Measurements from ENCODE around the gene DPYD. TPM values are rescaled to one million over a fixed set of nuclear protein-coding genes. Genes with fewer than 3 reads are reported as not detected.

Gene DPYD
- polyA plus RNA-seq, 4 donors, result 11.9 to 31.8 (median 26.0) TPM

- peak overlapping the region in 2 of 3 donors; percentile 34 to 55 for H3K27ac ChIP-seq (ENCODE audit: low read depth in 1 of 3, low read length in 2 of 3)
- H3K36me3 ChIP-seq (ENCODE audit: control insufficient read depth in 3 of 3, insufficient read depth in 2 of 3, low read depth in 1 of 3, low read length in 3 of 3), result no peaks in the 10 kb centered on the region
- no peaks in the 10 kb centered on the region for H3K27me3 ChIP-seq (ENCODE audit: control insufficient read depth in 3 of 3, insufficient read depth in 3 of 3, low read length in 3 of 3)
- H3K4me3 ChIP-seq (ENCODE audit: low read depth in 1 of 3, low read length in 3 of 3), result no peak overlapping the region
- FAIRE-seq (peak; percentile 82), DNase-seq (peak in 1 of 2 donors; percentile 66)
- no peaks in the 10 kb centered on the region for H3K4me1 ChIP-seq (ENCODE audit: control insufficient read depth in 3 of 3, insufficient read depth in 2 of 3, low read depth in 1 of 3, low read length in 2 of 3)
- WGBS, 3 donors, result 72 to 86% (median 79%) methylated on average over 2 of the region's 2 CpGs
- H3K9me3 ChIP-seq (ENCODE audit: control insufficient read depth in 2 of 2, insufficient read depth in 1 of 2, low read depth in 1 of 2, low read length in 1 of 2), result no peaks in the 10 kb centered on the region
Observed at GRCh38 chr1:97277891-97278654, 642.8 kb downstream of the DPYD start.

DNA sequence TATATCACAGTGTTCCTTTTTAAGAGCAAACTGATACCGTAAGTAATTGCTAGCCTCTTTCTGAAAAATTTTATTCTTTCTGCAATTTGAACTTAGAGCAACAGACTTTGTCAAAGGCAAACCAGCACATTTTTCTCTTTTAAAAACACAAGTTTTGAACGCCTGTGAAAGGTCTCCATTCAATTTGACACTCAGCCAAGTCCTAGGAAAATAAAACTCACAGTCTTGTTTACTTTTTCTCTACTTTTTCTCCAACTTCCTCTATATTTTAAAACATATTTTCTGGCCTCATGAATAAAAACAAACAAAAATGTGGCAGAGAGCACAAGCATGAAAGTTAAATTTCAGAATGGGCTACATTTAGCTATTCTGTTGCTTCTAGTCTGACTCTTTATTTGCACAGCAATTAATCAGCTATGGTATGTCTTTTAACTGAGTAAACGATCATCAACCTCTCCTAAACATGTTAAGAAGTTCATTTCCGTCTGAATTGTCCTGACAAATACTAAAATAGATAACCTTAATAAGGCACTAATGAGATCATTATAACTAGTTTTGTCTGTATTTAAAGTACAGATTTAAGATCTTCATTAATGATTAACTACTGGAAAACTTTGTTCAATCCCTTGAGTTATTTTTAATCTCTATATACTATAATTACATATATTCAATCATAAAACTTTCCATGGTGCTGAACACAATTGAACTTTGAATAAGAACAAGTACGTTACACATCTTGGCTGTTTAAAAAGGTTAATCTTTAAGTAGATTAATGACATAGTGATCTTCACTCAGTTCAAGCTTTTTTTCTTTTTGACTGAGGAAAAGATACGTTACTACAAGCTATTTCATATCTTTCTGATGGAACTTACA, 648.7 kb downstream of the DPYD start:
- Histone ChIP-seq H3K27ac (ENCODE audit: low read depth in 1 of 3, low read length in 2 of 3) (no peak overlapping the region), H3K36me3 (ENCODE audit: control insufficient read depth in 3 of 3, insufficient read depth in 2 of 3, low read depth in 1 of 3, low read length in 3 of 3) (peaks cover 0 to 2% (median 0%) of the 10 kb centered on the region in 3 donors), H3K4me1 (ENCODE audit: control insufficient read depth in 3 of 3, insufficient read depth in 2 of 3, low read depth in 1 of 3, low read length in 2 of 3) (peaks cover 0 to 7% (median 2%) of the 10 kb centered on the region in 3 donors), H3K9me3 (ENCODE audit: control insufficient read depth in 2 of 2, insufficient read depth in 1 of 2, low read depth in 1 of 2, low read length in 1 of 2) (peaks cover 0 to 3% of the 10 kb centered on the region in 2 donors), H3K27me3 (ENCODE audit: control insufficient read depth in 3 of 3, insufficient read depth in 3 of 3, low read length in 3 of 3) (no peaks in the 10 kb centered on the region), H3K4me3 (ENCODE audit: low read depth in 1 of 3, low read length in 3 of 3) (no peak overlapping the region)
- peak; percentile 33 to 84 for DNase-seq
- WGBS, 3 donors, result 21 to 41% (median 33%) methylated on average over 6 of the region's 6 CpGs
- peak; percentile 96 for FAIRE-seq

DNA sequence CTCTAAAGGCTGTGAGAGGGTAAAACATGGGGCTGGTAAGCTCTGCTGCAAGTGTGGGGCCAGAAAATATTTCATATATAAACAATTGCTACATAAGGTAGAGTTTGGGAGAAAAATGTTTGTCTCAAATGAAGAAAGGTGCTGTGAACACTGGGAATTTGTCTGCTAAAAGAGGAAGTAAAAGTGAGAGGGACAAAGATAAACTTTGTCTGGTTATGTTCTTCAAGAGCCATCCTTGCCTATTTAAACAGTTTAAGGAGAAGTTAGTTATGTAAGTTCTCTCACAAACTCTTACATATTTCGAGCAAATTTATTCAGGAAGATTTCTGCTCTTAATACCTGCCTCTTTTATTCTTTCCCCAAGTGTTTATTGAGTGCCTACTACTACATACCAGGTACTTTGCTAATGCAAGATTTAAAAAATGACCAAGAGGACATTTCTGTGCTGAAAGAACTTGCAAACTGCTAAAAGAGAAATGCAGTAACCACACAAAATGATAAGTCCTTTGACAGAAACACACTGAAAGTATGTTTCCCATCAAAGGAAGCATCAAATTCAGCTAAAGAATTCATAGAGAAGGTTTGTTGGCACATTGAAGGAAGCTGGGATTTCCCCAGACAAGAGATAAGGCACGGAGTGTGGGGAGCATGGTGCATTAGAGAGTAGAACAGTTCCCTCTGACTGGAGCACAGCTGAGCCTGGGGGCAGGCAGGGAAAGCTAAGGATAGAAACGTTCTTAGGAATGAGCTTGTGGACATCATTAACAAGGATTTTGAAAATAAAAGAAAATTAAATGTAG, 650.1 kb downstream of the DPYD start:
- H3K27ac ChIP-seq (ENCODE audit: low read depth in 1 of 3, low read length in 2 of 3), result no peak overlapping the region
- peaks cover 0 to 2% (median 0%) of the 10 kb centered on the region in 3 donors for H3K36me3 ChIP-seq (ENCODE audit: control insufficient read depth in 3 of 3, insufficient read depth in 2 of 3, low read depth in 1 of 3, low read length in 3 of 3)
- no peak overlapping the region for H3K4me3 ChIP-seq (ENCODE audit: low read depth in 1 of 3, low read length in 3 of 3)
- 31 to 48% (median 36%) methylated on average over 3 of the region's 3 CpGs for WGBS, 3 donors
- FAIRE-seq (no peak), DNase-seq (peak in 1 of 2 donors; percentile 10)
- no peaks in the 10 kb centered on the region for H3K27me3 ChIP-seq (ENCODE audit: control insufficient read depth in 3 of 3, insufficient read depth in 3 of 3, low read length in 3 of 3)
- H3K9me3 ChIP-seq (ENCODE audit: control insufficient read depth in 2 of 2, insufficient read depth in 1 of 2, low read depth in 1 of 2, low read length in 1 of 2), result peaks cover 0 to 3% of the 10 kb centered on the region in 2 donors
- H3K4me1 ChIP-seq (ENCODE audit: control insufficient read depth in 3 of 3, insufficient read depth in 2 of 3, low read depth in 1 of 3, low read length in 2 of 3), result peaks cover 0 to 7% (median 2%) of the 10 kb centered on the region in 3 donors

DNA sequence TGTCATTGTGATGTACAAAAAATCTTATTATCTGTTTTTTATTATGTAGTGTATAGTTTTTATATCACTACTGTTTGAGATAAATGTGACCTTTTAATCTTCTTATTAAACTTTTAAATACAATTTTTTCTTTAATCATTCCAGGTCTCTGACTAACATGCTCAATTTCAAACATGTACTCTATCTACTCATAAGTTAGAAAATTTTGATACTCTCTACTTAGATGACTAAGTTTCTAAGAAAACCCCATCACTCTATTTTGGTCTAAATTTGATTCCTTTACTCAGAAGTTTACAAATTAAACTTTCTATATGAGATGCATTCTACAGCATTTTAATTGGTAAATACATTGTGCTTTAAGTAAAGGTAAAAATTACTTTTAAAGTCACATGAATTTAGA, 655.2 kb downstream of the DPYD start:
- H3K36me3 ChIP-seq (ENCODE audit: control insufficient read depth in 3 of 3, insufficient read depth in 2 of 3, low read depth in 1 of 3, low read length in 3 of 3), result peaks cover 0 to 2% (median 0%) of the 10 kb centered on the region in 3 donors
- no peak overlapping the region for H3K27ac ChIP-seq (ENCODE audit: low read depth in 1 of 3, low read length in 2 of 3)
- H3K4me1 ChIP-seq (ENCODE audit: control insufficient read depth in 3 of 3, insufficient read depth in 2 of 3, low read depth in 1 of 3, low read length in 2 of 3), result no peaks in the 10 kb centered on the region
- no peak overlapping the region for H3K4me3 ChIP-seq (ENCODE audit: low read depth in 1 of 3, low read length in 3 of 3)
- no peak for DNase-seq
- no peak for FAIRE-seq
- peaks cover 0 to 3% of the 10 kb centered on the region in 2 donors for H3K9me3 ChIP-seq (ENCODE audit: control insufficient read depth in 2 of 2, insufficient read depth in 1 of 2, low read depth in 1 of 2, low read length in 1 of 2)
- H3K27me3 ChIP-seq (ENCODE audit: control insufficient read depth in 3 of 3, insufficient read depth in 3 of 3, low read length in 3 of 3), result no peaks in the 10 kb centered on the region

DNA sequence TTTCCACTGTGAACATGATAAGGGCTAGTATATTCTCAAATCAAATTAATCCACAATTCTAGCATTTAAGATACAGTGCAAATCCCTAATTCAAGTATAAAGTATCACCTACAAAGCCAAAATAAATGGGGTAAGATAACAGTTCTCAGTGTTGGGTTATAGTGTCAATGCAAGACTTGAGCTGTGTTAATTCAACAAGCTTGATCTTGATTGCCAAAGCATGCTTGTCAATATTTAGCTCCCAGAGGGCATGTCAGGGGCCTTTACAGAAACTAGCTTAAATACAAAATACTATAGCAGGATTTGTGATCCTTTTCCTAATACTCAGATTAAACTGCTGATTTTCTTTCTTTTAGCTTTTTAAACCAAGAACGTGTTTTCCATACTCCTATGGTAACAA, 658.0 kb downstream of the DPYD start:
- H3K27me3 ChIP-seq (ENCODE audit: control insufficient read depth in 3 of 3, insufficient read depth in 3 of 3, low read length in 3 of 3), result no peaks in the 10 kb centered on the region
- WGBS, 3 donors, result 73 to 78% (median 77%) methylated on average over 1 of the region's 1 CpG
- FAIRE-seq, result no peak

DNA sequence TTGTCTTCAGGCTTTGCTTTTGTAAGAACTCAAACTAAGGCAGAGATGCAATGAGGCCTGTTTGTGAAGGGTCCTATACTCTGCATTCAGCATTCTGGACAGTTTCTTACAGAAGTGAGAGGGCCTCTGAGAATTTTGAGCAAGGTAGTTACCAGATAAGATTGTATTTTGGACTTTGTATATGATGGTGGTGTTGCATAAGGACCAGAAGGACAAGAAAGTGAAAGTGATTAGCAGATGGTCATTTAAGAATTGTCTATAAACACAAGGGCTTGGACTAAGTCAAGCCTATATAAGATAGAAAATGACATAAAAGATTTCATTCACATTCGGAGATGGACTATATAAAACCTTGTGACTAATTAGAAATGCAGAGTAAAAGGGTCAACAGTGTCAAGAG, 662.2 kb downstream of the DPYD start:
- no peak overlapping the region for H3K4me3 ChIP-seq (ENCODE audit: low read depth in 1 of 3, low read length in 3 of 3)
- WGBS, 3 donors, result 31 to 61% (median 57%) methylated on average over 1 of the region's 1 CpG
- H3K4me1 ChIP-seq (ENCODE audit: control insufficient read depth in 3 of 3, insufficient read depth in 2 of 3, low read depth in 1 of 3, low read length in 2 of 3), result peaks cover 0 to 2% (median 0%) of the 10 kb centered on the region in 3 donors
- FAIRE-seq, result no peak
- no peaks in the 10 kb centered on the region for H3K27me3 ChIP-seq (ENCODE audit: control insufficient read depth in 3 of 3, insufficient read depth in 3 of 3, low read length in 3 of 3)
- H3K36me3 ChIP-seq (ENCODE audit: control insufficient read depth in 3 of 3, insufficient read depth in 2 of 3, low read depth in 1 of 3, low read length in 3 of 3), result no peaks in the 10 kb centered on the region
- H3K9me3 ChIP-seq (ENCODE audit: control insufficient read depth in 2 of 2, insufficient read depth in 1 of 2, low read depth in 1 of 2, low read length in 1 of 2), result no peaks in the 10 kb centered on the region
- no peak overlapping the region for H3K27ac ChIP-seq (ENCODE audit: low read depth in 1 of 3, low read length in 2 of 3)
- DNase-seq, result peak; percentile 11 to 60

More for the DNA sequence above, 658.0 kb downstream of the DPYD start:
- Histone ChIP-seq H3K27ac (ENCODE audit: low read depth in 1 of 3, low read length in 2 of 3) (no peak overlapping the region), H3K36me3 (ENCODE audit: control insufficient read depth in 3 of 3, insufficient read depth in 2 of 3, low read depth in 1 of 3, low read length in 3 of 3) (no peaks in the 10 kb centered on the region), H3K4me1 (ENCODE audit: control insufficient read depth in 3 of 3, insufficient read depth in 2 of 3, low read depth in 1 of 3, low read length in 2 of 3) (peaks cover 0 to 2% (median 0%) of the 10 kb centered on the region in 3 donors), H3K9me3 (ENCODE audit: control insufficient read depth in 2 of 2, insufficient read depth in 1 of 2, low read depth in 1 of 2, low read length in 1 of 2) (peaks cover 0 to 3% of the 10 kb centered on the region in 2 donors), H3K4me3 (ENCODE audit: low read depth in 1 of 3, low read length in 3 of 3) (no peak overlapping the region)
- DNase-seq, result no peak

GRCh38 chr1:97254731-97255463, 665.9 kb downstream of the DPYD start:
- WGBS, 3 donors, result 65 to 77% (median 74%) methylated on average over 4 of the region's 4 CpGs
- FAIRE-seq, result no peak

More at GRCh38 chr1:97254731-97255463, 665.9 kb downstream of the DPYD start:
- Histone ChIP-seq H3K4me3 (ENCODE audit: low read depth in 1 of 3, low read length in 3 of 3) (no peak overlapping the region), H3K27me3 (ENCODE audit: control insufficient read depth in 3 of 3, insufficient read depth in 3 of 3, low read length in 3 of 3) (no peaks in the 10 kb centered on the region), H3K4me1 (ENCODE audit: control insufficient read depth in 3 of 3, insufficient read depth in 2 of 3, low read depth in 1 of 3, low read length in 2 of 3) (peaks cover 0 to 2% (median 0%) of the 10 kb centered on the region in 3 donors), H3K36me3 (ENCODE audit: control insufficient read depth in 3 of 3, insufficient read depth in 2 of 3, low read depth in 1 of 3, low read length in 3 of 3) (no peaks in the 10 kb centered on the region), H3K9me3 (ENCODE audit: control insufficient read depth in 2 of 2, insufficient read depth in 1 of 2, low read depth in 1 of 2, low read length in 1 of 2) (no peaks in the 10 kb centered on the region), H3K27ac (ENCODE audit: low read depth in 1 of 3, low read length in 2 of 3) (no peak overlapping the region)
- no peak for DNase-seq
